Measurements from ENCODE around the gene OR5K1. TPM values are rescaled to one million over a fixed set of nuclear protein-coding genes. Genes with fewer than 3 reads are reported as not detected.

Gene OR5K1
- total and polyA plus RNA-seq, 2 of the 4 experiments (the other 2 are of a cell fraction) = not detected

DNA sequence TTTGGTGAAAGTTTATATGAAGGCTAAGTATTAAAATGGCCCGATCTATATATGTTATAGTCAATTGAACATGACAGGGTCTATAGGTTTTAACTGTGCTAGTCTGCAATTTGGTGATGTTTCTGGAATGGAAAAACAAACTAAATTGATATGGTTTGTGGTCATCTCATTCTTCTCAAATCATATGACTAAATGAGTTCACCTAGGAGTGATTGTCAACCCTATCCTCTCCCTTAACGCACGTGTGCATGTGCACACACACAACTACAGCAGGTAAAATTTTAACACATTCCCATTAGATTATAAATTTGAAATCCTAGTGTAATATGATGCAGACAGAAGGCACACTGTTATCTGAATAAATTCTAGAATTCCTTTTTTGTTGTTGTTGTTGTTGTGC, 50.7 kb downstream of the OR5K1 start:
- H3K14ac ChIP-seq (replicated peaks; ENCODE audit: low read depth, low read length) = no peak overlapping the region
- peaks cover 8% of the 10 kb centered on the region for H3K36me3 ChIP-seq (ENCODE audit: control insufficient read depth, insufficient read depth, low read length)
- H3K9me1 ChIP-seq (ENCODE audit: insufficient read depth, low read length) = no peaks in the 10 kb centered on the region
- no TSS peak for BruUV-seq (replicated peaks)
- H3K4ac ChIP-seq (ENCODE audit: low read depth, low read length) = no peak overlapping the region
- H4K5ac ChIP-seq (ENCODE audit: low read depth, low read length) = no peak overlapping the region
- H3K9ac ChIP-seq (ENCODE audit: low read depth, low read length) = no peak overlapping the region
- H2AK9ac ChIP-seq (replicated peaks; ENCODE audit: low read depth, low read length, poor library complexity) = no peak overlapping the region
- no peak overlapping the region for H2BK15ac ChIP-seq (ENCODE audit: low read depth, low read length)
- H2AK5ac ChIP-seq (ENCODE audit: low read depth, low read length) = no peak overlapping the region
- no peaks in the 10 kb centered on the region for H3K27me3 ChIP-seq (ENCODE audit: control insufficient read depth, insufficient read depth, low read length)
- ChIA-PET POLR2A (ENCODE audit: unreplicated experiment) (no interaction called here), CTCF (no interaction called here)
- H3K4me1 ChIP-seq (ENCODE audit: control insufficient read depth, insufficient read depth, low read length) = no peaks in the 10 kb centered on the region
- no peaks in the 10 kb centered on the region for H3K9me3 ChIP-seq (ENCODE audit: control insufficient read depth, insufficient read depth, low read length)
- no peaks in the 10 kb centered on the region for H4K20me1 ChIP-seq (ENCODE audit: insufficient read depth, low read length)
- H3K79me1 ChIP-seq (ENCODE audit: low read depth in 1 of 2, low read length in 2 of 2) = peaks cover 0 to 2% of the 10 kb centered on the region in 2 experiments; a peak in 2 of 4 replicates
- TF ChIP-seq CHD1 (IDR thresholded peaks at IDR 0.05; ENCODE audit: low read depth, low read length) = no peak
- no peak for TF ChIP-seq RCOR1 (IDR thresholded peaks at IDR 0.05; ENCODE audit: insufficient replicate concordance, low read length)
- TF ChIP-seq, protein P1, sequence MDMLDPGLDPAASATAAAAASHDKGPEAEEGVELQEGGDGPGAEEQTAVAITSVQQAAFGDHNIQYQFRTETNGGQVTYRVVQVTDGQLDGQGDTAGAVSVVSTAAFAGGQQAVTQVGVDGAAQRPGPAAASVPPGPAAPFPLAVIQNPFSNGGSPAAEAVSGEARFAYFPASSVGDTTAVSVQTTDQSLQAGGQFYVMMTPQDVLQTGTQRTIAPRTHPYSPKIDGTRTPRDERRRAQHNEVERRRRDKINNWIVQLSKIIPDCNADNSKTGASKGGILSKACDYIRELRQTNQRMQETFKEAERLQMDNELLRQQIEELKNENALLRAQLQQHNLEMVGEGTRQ (IDR thresholded peaks at IDR 0.05; ENCODE audit: low read depth, low read length) = no peak
- TF ChIP-seq MAZ (IDR thresholded peaks at IDR 0.05; ENCODE audit: borderline replicate concordance, low read depth, low read length) = no peak
- no peak for TF ChIP-seq RAD21 (IDR thresholded peaks at IDR 0.05; ENCODE audit: low read length)
- no peak for TF ChIP-seq CEBPB (IDR thresholded peaks at IDR 0.05; ENCODE audit: low read depth, low read length)
- no peak for TF ChIP-seq BHLHE40 (IDR thresholded peaks at IDR 0.05; ENCODE audit: low read depth, low read length)
- TF ChIP-seq SMC3 (IDR thresholded peaks at IDR 0.05; ENCODE audit: low read depth, low read length) = no peak
- TF ChIP-seq POLR2A (IDR thresholded peaks at IDR 0.05; ENCODE audit: low read depth, low read length) = no peak
- TF ChIP-seq, protein P2, sequence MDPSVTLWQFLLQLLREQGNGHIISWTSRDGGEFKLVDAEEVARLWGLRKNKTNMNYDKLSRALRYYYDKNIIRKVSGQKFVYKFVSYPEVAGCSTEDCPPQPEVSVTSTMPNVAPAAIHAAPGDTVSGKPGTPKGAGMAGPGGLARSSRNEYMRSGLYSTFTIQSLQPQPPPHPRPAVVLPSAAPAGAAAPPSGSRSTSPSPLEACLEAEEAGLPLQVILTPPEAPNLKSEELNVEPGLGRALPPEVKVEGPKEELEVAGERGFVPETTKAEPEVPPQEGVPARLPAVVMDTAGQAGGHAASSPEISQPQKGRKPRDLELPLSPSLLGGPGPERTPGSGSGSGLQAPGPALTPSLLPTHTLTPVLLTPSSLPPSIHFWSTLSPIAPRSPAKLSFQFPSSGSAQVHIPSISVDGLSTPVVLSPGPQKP (IDR thresholded peaks at IDR 0.05; ENCODE audit: borderline replicate concordance, low read depth, low read length) = no peak
- no peak for TF ChIP-seq NFE2L2 (IDR thresholded peaks at IDR 0.05; ENCODE audit: low read depth, low read length)
- TF ChIP-seq FOS (IDR thresholded peaks at IDR 0.05; ENCODE audit: low read depth, low read length) = no peak
- no peak overlapping the region for H2AFZ ChIP-seq (replicated peaks; ENCODE audit: low read length, poor library complexity)
- dilution Hi-C loops (cut with HindIII; ENCODE audit: low sequenced_read_pairs, unreplicated experiment) = no loop called here
- no CpG with 5 or more reads among the region's 3 CpGs for WGBS, 2 experiments (ENCODE audit: extremely low coverage in 2 of 2, insufficient read length in 1 of 2)
- no peak overlapping the region for H3K4me3 ChIP-seq (ENCODE audit: insufficient read depth, low read depth, low read length)
- H4K8ac ChIP-seq (ENCODE audit: low read depth in 2 of 2, low read length in 2 of 2) = no peak overlapping the region
- H3K18ac ChIP-seq (ENCODE audit: low read depth, low read length) = no peak overlapping the region
- DNase-seq (no peak), ATAC-seq (ENCODE audit: low read depth) (no peak)
- in situ Hi-C loops (cut with MboI; ENCODE audit: low sequenced_read_pairs) = no loop called here
- intact Hi-C loops (cut with micrococcal nuclease) = no loop called here
- no peak overlapping the region for H3K4me2 ChIP-seq (ENCODE audit: low read depth, low read length)
- no peak overlapping the region for H4K91ac ChIP-seq (ENCODE audit: insufficient read depth, low read depth, low read length)
- H2BK20ac ChIP-seq (ENCODE audit: low read depth, low read length) = no peak overlapping the region
- H3K27ac ChIP-seq (ENCODE audit: insufficient read depth, low read length) = no peak overlapping the region
- no peak overlapping the region for H3K23ac ChIP-seq (ENCODE audit: low read depth, low read length)
- H3K56ac ChIP-seq (ENCODE audit: extremely low read depth, insufficient read depth, low read length) = no peak overlapping the region
- H2BK120ac ChIP-seq (ENCODE audit: low read depth, low read length) = no peak overlapping the region
- no peak overlapping the region for H2BK5ac ChIP-seq (ENCODE audit: low read depth, low read length, poor library complexity, severe bottlenecking)
